Heart left ventricle (tissue), 13 donors: ENCODE data around the gene WFIKKN2.

ENCODE experiments used
- POLR2A ChIP-seq, 2 donors: fragments of 450-650 bp; IDR thresholded peaks; one replicate each; pipeline ENCODE4 v1.6.1; 2017; ENCODE audit warnings: antibody characterized with exemption in 2 of 2, mild to moderate bottlenecking in 2 of 2, moderate library complexity in 2 of 2
- TF ChIP-seq, protein P1 (sequence below), 12 donors: fragments of 200-600 bp; sonication (generic) in 4 of 12; IDR thresholded peaks; one replicate each; pipeline versions ENCODE4 v1.5.0 to v1.8.0; 2018 to 2022; ENCODE audit warnings: antibody characterized with exemption in 12 of 12, mild to moderate bottlenecking in 5 of 12
- donor health status: ischemic (EF 13 %, LVEDD 7.1; RV severe dilation, severe dysfunction).
- donor health status: DM: no; HTN: yes; CAD: no.
- donor health status: DM: no; HTN: no; CAD: no.
- donor health status: ischemic (EF 25% LVEDD 6.9; RV normal size, moderate dysfunction).
- donor health status: ischemic (EF 25% LVEDD 5.7; RV mildly dilated, moderate dysfunction).
- donor health status: ischemic (EF 35%, LVEDD 5.7; RV mildly dilated, moderate dysfunction).
- donor health status: nonischemic (EF 11% LVEDD 7.7; RV severe dilation, severe dysfunction).
- donor health status: DM: yes; HTN: yes; CAD: no.
- donor health status: PGD.
- donor health status: ischemic (EF 29% LVEDD 5.4; RV normal size, mild dysfunction).
- donor health status: nonischemic (EF 23%, LVEDD 6.1; RV moderate dilation, normal function).

DNA sequence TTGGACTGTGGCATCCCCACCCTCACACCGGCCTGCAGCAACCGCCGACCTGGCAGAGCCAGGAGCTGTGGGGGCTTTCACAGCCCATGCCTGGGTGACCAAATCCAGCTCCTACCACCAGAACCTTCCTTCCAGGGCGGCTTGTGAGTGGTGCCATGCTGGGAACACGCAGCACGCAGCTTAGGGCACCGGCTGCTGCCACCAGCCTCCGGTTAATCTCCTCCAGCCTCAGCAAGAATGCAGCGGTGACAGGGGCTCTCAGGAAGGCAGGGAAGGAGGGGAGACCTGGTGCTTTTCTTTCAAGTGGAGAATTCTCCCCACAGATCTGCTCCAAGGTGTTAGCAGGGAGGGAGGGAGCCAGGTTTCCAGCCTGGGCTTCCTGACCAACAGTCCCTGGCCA, 35.8 kb upstream of the WFIKKN2 start:
- TF ChIP-seq, protein P1, sequence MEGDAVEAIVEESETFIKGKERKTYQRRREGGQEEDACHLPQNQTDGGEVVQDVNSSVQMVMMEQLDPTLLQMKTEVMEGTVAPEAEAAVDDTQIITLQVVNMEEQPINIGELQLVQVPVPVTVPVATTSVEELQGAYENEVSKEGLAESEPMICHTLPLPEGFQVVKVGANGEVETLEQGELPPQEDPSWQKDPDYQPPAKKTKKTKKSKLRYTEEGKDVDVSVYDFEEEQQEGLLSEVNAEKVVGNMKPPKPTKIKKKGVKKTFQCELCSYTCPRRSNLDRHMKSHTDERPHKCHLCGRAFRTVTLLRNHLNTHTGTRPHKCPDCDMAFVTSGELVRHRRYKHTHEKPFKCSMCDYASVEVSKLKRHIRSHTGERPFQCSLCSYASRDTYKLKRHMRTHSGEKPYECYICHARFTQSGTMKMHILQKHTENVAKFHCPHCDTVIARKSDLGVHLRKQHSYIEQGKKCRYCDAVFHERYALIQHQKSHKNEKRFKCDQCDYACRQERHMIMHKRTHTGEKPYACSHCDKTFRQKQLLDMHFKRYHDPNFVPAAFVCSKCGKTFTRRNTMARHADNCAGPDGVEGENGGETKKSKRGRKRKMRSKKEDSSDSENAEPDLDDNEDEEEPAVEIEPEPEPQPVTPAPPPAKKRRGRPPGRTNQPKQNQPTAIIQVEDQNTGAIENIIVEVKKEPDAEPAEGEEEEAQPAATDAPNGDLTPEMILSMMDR (IDR thresholded peaks at IDR 0.05), result no peak
- no peak for TF ChIP-seq POLR2A (IDR thresholded peaks at IDR 0.05)
